ENCODE measurements around the gene IGLL1. TPM values are rescaled to one million over a fixed set of nuclear protein-coding genes. Genes with fewer than 3 reads are reported as not detected.

Gene IGLL1
- total RNA-seq, 4 donors from 2014 or later, result not detected

DNA sequence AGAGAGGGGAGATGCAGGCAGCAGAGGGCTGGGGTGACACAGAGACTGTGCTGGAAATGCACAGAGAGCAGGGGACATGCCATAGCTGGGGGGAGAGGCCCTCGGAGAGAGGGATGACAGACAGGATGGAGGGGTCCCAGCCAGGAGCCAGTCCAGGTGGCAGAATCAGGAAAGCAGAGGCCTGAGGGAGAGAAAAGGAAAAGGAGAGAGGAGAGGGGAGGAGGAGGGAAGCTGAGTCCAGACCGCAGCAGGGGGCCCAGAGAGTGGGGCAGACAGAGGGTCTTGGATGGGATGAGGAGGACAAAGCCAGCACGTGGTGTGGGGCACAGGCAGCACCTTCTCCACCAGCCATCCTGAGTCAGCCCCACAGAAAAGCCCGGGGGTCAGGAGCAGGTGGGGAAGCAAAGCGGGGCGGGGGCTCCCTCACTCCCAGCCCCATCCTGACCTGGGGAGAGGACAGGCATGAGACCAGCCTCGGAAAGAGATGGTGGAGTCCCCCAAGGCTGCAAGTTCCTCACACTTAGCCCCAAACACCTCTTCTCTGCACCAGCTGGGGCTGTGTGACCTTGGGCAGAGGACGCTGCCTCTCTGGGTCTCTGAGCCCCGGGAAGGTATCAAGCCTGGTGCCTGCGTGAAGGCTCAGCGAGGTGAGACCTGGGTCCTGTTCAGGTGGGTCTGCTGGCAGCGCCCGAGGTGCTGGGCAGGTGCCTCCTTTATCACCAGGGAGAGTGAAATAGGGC is 48.0 kb downstream of the IGLL1 start:
- DNase-seq (ENCODE audit: low spot score) (no peak), ATAC-seq (ENCODE audit: low FRiP score) (no peak)
- TF ChIP-seq, protein P1, sequence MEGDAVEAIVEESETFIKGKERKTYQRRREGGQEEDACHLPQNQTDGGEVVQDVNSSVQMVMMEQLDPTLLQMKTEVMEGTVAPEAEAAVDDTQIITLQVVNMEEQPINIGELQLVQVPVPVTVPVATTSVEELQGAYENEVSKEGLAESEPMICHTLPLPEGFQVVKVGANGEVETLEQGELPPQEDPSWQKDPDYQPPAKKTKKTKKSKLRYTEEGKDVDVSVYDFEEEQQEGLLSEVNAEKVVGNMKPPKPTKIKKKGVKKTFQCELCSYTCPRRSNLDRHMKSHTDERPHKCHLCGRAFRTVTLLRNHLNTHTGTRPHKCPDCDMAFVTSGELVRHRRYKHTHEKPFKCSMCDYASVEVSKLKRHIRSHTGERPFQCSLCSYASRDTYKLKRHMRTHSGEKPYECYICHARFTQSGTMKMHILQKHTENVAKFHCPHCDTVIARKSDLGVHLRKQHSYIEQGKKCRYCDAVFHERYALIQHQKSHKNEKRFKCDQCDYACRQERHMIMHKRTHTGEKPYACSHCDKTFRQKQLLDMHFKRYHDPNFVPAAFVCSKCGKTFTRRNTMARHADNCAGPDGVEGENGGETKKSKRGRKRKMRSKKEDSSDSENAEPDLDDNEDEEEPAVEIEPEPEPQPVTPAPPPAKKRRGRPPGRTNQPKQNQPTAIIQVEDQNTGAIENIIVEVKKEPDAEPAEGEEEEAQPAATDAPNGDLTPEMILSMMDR (IDR thresholded peaks at IDR 0.05), result no peak

DNA sequence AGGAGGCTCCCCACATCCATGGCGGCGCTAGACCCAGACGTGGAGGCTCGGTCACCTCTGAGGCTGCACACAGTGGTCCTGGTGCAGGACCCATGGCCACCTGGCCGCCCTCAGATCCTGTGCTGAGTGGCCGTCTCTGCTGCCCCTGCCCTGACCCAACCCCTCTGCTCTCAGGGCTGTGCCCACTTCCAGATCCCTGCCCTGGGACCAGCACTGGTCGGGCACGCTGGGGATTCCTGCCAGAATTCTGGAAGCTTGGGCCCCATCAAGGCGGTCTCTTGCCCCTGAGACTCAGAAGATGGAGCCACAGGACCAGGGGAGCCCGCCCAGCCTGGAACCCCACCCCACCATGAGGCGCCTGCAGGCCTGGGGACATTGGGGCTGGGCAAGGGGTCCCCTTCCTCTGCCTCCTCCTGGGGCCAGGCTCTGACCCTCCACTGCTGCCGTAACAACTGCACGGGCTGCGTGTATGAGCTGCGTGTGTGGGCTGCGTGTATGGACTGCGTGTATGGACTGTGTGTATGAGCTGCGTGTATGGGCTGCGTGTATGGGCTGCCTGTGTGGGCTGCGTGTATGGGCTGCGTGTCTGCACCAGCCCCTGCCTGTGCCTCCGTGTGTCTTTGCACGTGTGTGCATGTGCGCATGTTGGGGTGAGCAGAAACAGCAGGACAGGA is 48.7 kb downstream of the IGLL1 start:
- DNase-seq (ENCODE audit: low spot score) (no peak), ATAC-seq (ENCODE audit: low FRiP score) (no peak)
- TF ChIP-seq, protein P1 (IDR thresholded peaks at IDR 0.05), result no peak

DNA sequence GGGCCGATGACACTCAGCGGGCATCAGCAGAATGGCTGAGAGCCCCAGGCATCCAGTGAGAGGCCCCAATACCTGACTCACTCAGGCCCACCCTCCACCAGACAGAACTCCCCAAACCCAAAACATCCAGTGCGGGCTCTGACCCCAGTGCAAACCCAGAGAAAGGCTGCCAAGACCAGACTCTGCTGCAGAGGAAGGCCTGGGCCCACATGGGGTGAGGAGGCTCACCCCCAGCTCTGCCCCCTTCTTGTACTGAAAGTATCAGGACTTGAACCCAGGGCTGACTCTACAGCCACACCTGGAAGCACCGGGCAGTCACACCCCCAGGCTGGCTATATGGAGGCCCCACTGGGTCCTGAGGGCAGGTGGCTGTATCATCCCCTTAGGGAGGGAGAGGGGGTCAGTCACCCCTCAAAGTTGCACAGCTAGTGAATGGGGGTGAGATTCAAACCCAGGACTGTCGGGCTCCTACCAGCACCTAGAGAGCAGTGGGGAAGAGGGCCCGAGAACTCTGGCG is 49.3 kb downstream of the IGLL1 start:
- ATAC-seq (ENCODE audit: low FRiP score) (no peak), DNase-seq (ENCODE audit: low spot score) (no peak)
- TF ChIP-seq, protein P1 (IDR thresholded peaks at IDR 0.05), result no peak

DNA sequence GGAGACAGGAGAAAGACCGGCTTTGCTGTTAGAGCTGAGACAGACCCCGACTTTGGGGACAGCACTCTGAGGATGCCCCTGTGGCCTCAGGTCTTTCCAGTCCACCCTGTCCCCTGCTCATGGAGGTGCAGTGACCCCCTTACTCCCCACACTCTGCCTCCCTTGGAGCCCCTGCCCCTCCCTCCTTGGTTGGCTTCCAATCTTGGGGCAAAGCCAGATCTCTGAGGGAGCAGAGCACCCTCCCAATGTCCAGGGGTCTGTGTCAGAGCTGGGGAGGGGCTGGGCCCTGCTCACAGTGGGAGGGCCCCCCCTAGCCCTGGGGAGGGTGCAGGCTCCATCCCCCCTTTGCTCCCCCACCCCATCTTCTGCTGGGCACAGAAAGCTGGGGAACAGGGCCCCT is 50.0 kb downstream of the IGLL1 start:
- TF ChIP-seq, protein P1 (IDR thresholded peaks at IDR 0.05), result no peak
- no peak for ATAC-seq (ENCODE audit: low FRiP score)
- no peak for DNase-seq (ENCODE audit: low spot score)

DNA sequence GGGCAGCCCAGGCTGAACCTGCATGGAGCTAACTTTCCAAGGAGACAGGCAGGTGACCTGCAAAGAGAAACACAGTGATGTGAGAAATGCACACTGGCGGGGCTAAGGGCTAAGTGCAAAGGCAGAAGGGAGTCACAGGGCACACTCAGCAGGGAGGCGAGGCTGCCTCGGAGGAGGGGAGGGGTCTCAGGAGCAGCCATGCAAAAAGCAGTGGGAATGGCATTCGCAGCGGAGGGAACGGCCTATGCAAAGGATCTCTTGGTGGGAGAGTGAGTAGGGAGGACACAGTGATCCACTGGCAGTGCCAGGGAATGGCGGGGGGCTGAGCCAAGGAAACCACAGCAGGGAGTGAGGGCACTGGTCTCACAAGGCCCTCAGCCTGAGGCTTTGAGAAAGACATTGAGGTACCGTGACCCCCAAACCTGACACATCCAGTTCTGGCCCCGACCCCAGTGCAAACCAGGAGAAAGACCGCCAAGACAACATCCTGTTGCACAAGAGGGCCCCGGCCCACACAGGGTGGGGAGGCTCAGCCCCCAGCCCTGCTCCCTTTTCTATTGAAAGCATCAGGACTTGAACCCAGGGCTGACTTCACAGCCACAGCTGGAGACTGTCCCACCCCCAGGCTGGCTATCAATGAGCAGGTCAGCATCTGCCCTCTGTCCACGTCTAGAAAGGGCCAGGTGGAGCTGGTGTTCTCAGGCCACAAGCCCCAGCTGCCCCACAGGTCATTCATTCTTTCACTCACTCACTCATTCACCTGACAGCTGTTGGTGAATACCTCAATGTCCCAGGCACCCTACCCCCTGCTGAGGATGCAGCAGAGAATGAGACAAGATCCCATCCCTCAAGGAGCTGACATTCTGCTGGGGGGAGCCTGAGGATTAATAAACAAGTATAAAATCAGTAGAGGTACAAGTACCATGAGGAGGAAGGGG is 50.7 kb downstream of the IGLL1 start:
- TF ChIP-seq, protein P1 (IDR thresholded peaks at IDR 0.05), result no peak
- no peak for ATAC-seq (ENCODE audit: low FRiP score)
- DNase-seq (ENCODE audit: low spot score), result no peak

DNA sequence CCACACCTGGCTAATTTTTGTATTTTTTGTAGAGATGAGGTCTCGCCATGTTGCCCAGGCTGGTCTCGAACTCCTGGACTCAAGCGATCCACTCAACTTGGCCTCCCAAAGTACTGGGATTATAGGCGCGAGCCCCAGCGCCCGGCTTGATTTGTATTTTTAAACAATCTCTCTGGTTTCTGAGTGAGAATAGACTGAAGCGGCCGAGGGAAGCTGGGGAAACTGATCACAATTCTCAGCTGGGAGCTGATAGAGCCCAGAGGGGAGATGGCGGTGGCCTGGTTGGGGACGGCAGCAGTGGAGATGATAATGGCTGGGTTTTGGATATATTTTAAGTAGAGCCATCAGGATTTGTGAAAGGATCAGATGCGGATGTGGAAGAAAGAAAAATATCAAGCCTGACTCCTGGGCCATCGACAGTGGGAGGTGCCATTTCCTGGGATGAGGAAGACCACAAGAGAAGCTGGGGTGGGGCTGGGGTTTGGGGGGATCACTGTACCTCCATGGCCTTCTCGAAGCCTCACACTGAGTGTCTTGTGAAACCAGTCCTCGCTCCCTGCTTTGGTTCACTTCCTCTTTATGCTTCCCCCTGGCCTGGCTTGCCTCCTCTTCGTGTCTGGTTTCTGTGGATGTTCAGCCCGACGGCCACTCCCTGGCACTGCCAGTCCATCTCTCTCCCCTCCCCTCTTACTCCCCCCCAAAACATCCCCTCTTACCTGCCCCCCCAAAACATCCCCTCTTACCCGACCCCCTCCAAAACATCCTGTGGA is 51.9 kb downstream of the IGLL1 start:
- TF ChIP-seq, protein P1 (IDR thresholded peaks at IDR 0.05), result no peak
- ATAC-seq (ENCODE audit: low FRiP score) (no peak), DNase-seq (ENCODE audit: low spot score) (no peak)
